ENCODE measurements around the gene ABCA4.

Gene ABCA4

DNA sequence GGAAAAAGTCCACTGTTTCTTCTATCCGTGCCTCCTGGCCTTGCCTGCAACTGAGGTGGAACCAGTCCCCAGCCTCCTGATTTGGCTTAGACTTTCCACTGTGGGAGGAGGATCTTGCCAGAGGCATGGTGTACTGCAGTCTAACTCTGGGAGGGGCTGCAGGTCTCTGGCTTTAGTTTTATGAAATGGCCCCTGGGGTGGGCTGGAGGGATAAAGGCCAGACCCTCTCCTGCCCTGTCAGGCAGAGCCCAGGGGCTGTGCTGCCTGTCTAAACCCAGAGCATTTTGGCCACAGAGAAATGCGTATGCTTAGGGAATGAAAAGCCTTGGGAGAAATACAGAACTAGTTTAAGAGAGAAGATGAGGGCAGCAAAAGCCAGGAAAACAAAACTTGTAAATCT lies 73.0 kb downstream of the ABCA4 start:
- H3K4me2 ChIP-seq (ENCODE audit: low read depth, low read length) = no peak overlapping the region

DNA sequence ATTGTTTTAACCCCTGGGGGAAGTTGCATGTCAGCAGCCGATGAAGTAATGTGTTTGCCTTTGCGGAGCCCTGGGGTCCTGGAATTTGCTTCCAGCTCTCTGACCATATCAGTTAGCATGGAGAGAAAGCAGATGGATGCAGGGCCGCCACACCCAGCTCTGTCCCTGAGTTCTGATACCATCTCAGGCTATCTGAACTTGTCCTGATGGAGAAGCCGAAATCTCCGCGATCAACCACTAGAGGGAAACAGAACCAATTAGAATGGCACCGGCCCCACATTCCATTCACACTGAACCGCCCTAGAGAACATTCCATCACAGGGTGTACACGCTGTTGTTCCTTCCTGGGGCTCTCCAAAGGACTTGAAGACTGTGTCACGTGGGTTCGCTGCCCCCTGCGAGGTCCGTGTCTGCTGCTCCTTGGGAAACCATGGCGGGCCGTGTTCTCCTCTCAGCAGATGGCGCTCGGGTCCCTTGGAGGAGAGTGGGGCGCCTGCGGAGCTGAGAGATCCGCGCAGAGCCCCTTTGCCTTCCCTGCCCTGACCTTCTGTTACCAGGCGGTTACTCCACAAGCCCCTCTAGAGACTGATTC lies 75.4 kb downstream of the ABCA4 start:
- Histone ChIP-seq H3K9me3 (replicated peaks; ENCODE audit: insufficient read depth, low read length) (no peaks in the 10 kb centered on the region), H3K27ac (ENCODE audit: low read length) (no peak overlapping the region), H4K20me1 (ENCODE audit: insufficient read depth, low read length) (no peaks in the 10 kb centered on the region), H3K79me2 (ENCODE audit: low read length) (no peaks in the 10 kb centered on the region), H3K4me2 (ENCODE audit: low read depth, low read length) (no peak overlapping the region), H3K9me2 (replicated peaks; ENCODE audit: insufficient read depth, low read length) (no peaks in the 10 kb centered on the region), H3K4me1 (ENCODE audit: low read length) (no peaks in the 10 kb centered on the region), H3F3A (ENCODE audit: insufficient read depth, low read length) (no peaks in the 10 kb centered on the region), H3K9ac (ENCODE audit: low read length) (no peak overlapping the region), H3K36me3 (replicated peaks; ENCODE audit: insufficient read depth, low read length) (no peaks in the 10 kb centered on the region), H3K27me3 (replicated peaks; ENCODE audit: insufficient read depth, low read length) (no peaks in the 10 kb centered on the region), H3K4me3 (ENCODE audit: low read length) (no peak overlapping the region), H2AFZ (ENCODE audit: low read length) (no peak overlapping the region)
- TF ChIP-seq, protein P1, sequence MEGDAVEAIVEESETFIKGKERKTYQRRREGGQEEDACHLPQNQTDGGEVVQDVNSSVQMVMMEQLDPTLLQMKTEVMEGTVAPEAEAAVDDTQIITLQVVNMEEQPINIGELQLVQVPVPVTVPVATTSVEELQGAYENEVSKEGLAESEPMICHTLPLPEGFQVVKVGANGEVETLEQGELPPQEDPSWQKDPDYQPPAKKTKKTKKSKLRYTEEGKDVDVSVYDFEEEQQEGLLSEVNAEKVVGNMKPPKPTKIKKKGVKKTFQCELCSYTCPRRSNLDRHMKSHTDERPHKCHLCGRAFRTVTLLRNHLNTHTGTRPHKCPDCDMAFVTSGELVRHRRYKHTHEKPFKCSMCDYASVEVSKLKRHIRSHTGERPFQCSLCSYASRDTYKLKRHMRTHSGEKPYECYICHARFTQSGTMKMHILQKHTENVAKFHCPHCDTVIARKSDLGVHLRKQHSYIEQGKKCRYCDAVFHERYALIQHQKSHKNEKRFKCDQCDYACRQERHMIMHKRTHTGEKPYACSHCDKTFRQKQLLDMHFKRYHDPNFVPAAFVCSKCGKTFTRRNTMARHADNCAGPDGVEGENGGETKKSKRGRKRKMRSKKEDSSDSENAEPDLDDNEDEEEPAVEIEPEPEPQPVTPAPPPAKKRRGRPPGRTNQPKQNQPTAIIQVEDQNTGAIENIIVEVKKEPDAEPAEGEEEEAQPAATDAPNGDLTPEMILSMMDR (IDR thresholded peaks at IDR 0.05; ENCODE audit: low read length) = peak; percentile 36
- TF ChIP-seq EZH2 (optimal IDR thresholded peaks at IDR 0.05; ENCODE audit: low read depth, low read length) = no peak
- DNase-seq = peak; percentile 9

More for the DNA sequence above, 73.0 kb downstream of the ABCA4 start:
- Histone ChIP-seq H3F3A (ENCODE audit: insufficient read depth, low read length) (no peaks in the 10 kb centered on the region), H3K4me3 (ENCODE audit: low read length) (no peak overlapping the region), H3K9me2 (replicated peaks; ENCODE audit: insufficient read depth, low read length) (no peaks in the 10 kb centered on the region), H3K9me3 (replicated peaks; ENCODE audit: insufficient read depth, low read length) (no peaks in the 10 kb centered on the region), H3K79me2 (ENCODE audit: low read length) (no peaks in the 10 kb centered on the region), H3K27ac (ENCODE audit: low read length) (no peak overlapping the region), H2AFZ (ENCODE audit: low read length) (no peak overlapping the region), H3K4me1 (ENCODE audit: low read length) (no peaks in the 10 kb centered on the region), H3K9ac (ENCODE audit: low read length) (no peak overlapping the region), H3K36me3 (replicated peaks; ENCODE audit: insufficient read depth, low read length) (no peaks in the 10 kb centered on the region), H4K20me1 (ENCODE audit: insufficient read depth, low read length) (no peaks in the 10 kb centered on the region), H3K27me3 (replicated peaks; ENCODE audit: insufficient read depth, low read length) (no peaks in the 10 kb centered on the region)
- no peak for DNase-seq
- TF ChIP-seq EZH2 (optimal IDR thresholded peaks at IDR 0.05; ENCODE audit: low read depth, low read length) (no peak), EZH2phosphoT487 (IDR thresholded peaks at IDR 0.05; ENCODE audit: low read length) (no peak)
- TF ChIP-seq, protein P1 (IDR thresholded peaks at IDR 0.05; ENCODE audit: low read length) = no peak

DNA sequence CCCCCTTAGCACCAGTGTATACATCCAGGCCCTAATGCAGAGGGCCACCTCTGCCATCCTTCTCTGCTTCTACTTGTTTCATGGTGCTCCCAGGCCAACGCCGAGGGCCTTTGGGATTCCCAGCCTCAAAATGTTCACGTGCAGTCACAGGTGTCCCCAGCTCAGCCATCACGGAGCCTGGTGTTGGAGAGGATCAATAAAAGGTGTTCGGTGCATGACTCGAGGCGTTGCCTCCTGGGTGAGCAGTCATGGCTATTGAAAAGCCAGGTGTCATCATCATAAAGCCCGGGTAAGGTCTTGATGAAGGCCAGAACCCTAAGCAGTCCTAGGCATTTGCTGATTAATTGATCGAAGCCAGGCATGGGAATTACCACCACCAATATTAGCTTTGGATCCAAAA lies 76.1 kb downstream of the ABCA4 start:
- no peaks in the 10 kb centered on the region for H3K36me3 ChIP-seq (replicated peaks; ENCODE audit: insufficient read depth, low read length)
- H3K4me1 ChIP-seq (ENCODE audit: low read length) = no peaks in the 10 kb centered on the region
- H3K9me3 ChIP-seq (replicated peaks; ENCODE audit: insufficient read depth, low read length) = no peaks in the 10 kb centered on the region
- no peak for TF ChIP-seq EZH2phosphoT487 (IDR thresholded peaks at IDR 0.05; ENCODE audit: low read length)
- TF ChIP-seq EZH2 (optimal IDR thresholded peaks at IDR 0.05; ENCODE audit: low read depth, low read length) = no peak
- TF ChIP-seq, protein P1 (IDR thresholded peaks at IDR 0.05; ENCODE audit: low read length) = no peak
- H3K27ac ChIP-seq (ENCODE audit: low read length) = no peak overlapping the region
- no peaks in the 10 kb centered on the region for H3K27me3 ChIP-seq (replicated peaks; ENCODE audit: insufficient read depth, low read length)
- H3K79me2 ChIP-seq (ENCODE audit: low read length) = no peaks in the 10 kb centered on the region
- no peak overlapping the region for H3K4me3 ChIP-seq (ENCODE audit: low read length)
- DNase-seq = no peak
- H3K4me2 ChIP-seq (ENCODE audit: low read depth, low read length) = no peak overlapping the region
- H2AFZ ChIP-seq (ENCODE audit: low read length) = no peak overlapping the region
- no peak overlapping the region for H3K9ac ChIP-seq (ENCODE audit: low read length)
- H4K20me1 ChIP-seq (ENCODE audit: insufficient read depth, low read length) = no peaks in the 10 kb centered on the region
- H3F3A ChIP-seq (ENCODE audit: insufficient read depth, low read length) = no peaks in the 10 kb centered on the region
- H3K9me2 ChIP-seq (replicated peaks; ENCODE audit: insufficient read depth, low read length) = no peaks in the 10 kb centered on the region
